Measurements from ENCODE around the gene FNIP2.

- TF ChIP-seq CTCF (IDR thresholded peaks at IDR 0.05) (no peak), POLR2A (IDR thresholded peaks at IDR 0.05) (no peak)
Measured at GRCh38 chr4:158836002-158836369, 67.2 kb downstream of the FNIP2 start.

All from heart left ventricle (tissue), 13 donors.